ENCODE results near the gene CTSE. TPM values are rescaled to one million over a fixed set of nuclear protein-coding genes. Genes with fewer than 3 reads are reported as not detected.
"Not testable (repeated sequence)": the region's sequence is repeated elsewhere in the genome, so short reads cannot be mapped to it uniquely, and the experiment has no call there.

CTSE gene
- total RNA-seq, 5 donors from 2014 or later (not counting 1 experiment from before 2014, with no cell fraction given), result 0.13 to 0.20 TPM; not detected in 3

DNA sequence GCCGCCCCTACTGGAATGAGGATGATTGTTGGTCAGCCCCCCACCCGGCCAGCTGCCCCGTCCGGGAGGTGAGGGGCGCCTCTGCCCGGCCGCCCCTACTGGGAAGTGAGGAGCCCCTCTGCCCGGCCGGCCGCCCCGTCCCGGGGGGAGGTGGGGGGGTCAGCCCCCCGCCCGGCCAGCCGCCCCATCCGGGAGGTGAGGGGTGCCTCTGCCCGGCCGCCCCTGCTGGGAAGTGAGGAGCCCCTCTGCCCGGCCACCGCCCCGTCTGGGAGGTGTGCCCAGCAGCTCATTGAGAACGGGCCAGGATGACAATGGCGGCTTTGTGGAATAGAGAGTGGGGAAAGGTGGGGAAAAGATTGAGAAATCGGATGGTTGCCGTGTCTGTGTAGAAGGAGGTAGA lies 40.8 kb upstream of the CTSE start:
- H3K27me3 ChIP-seq (replicated peaks in 1 of 2; ENCODE audit: control insufficient read depth in 2 of 2, extremely low read depth in 1 of 2, insufficient read depth in 2 of 2, low read length in 1 of 2); H3K27me3 Mint-ChIP-seq; H3K9me3 Mint-ChIP-seq; H3K36me3 Mint-ChIP-seq; H3K27ac Mint-ChIP-seq; H3K27ac ChIP-seq (ENCODE audit: low read length); H3K4me3 Mint-ChIP-seq; DNase-seq; H3K9me3 ChIP-seq; ATAC-seq (replicated peaks in 1 of 4); H3K36me3 ChIP-seq (ENCODE audit: control insufficient read depth in 2 of 2, extremely low read depth in 1 of 2, insufficient read depth in 1 of 2, low read length in 1 of 2); CTCF ChIA-PET; H3K4me1 ChIP-seq (ENCODE audit: control insufficient read depth in 1 of 2, extremely low read depth in 1 of 2, insufficient read depth in 2 of 2, low read length in 2 of 2); POLR2A ChIA-PET; H3K4me3 ChIP-seq (ENCODE audit: control insufficient read depth in 1 of 2, extremely low read depth in 1 of 2, low read length in 1 of 2): not testable (repeated sequence)
- 99% methylated on average over 11 of the region's 25 CpGs for WGBS (ENCODE audit: insufficient coverage)
- H3K4me1 Mint-ChIP-seq, result peaks cover 4 to 21% (median 17%) of the 10 kb centered on the region in 3 donors

DNA sequence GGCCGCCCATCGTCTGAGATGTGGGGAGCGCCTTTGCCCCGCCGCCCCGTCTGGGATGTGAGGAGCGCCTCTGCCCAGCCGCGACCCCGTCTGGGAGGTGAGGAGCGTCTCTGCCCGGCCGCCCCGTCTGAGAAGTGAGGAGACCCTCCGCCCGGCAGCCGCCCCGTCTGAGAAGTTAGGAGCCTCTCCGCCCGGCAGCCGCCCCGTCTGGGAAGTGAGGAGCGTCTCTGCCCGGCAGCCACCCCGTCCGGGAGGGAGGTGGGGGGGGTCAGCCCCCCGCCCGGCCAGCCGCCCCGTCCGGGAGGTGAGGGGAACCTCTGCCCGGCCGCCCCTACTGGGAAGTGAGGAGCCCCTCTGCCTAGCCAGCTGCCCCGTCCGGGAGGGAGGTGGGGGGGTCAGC lies 40.3 kb upstream of the CTSE start:
- H3K27ac Mint-ChIP-seq; H3K9me3 ChIP-seq; H3K27me3 Mint-ChIP-seq; H3K4me3 ChIP-seq (ENCODE audit: control insufficient read depth in 1 of 2, extremely low read depth in 1 of 2, low read length in 1 of 2); H3K9me3 Mint-ChIP-seq; H3K27ac ChIP-seq (ENCODE audit: low read length); DNase-seq; H3K36me3 ChIP-seq (ENCODE audit: control insufficient read depth in 2 of 2, extremely low read depth in 1 of 2, insufficient read depth in 1 of 2, low read length in 1 of 2); H3K4me3 Mint-ChIP-seq; H3K27me3 ChIP-seq (replicated peaks in 1 of 2; ENCODE audit: control insufficient read depth in 2 of 2, extremely low read depth in 1 of 2, insufficient read depth in 2 of 2, low read length in 1 of 2); H3K4me1 ChIP-seq (ENCODE audit: control insufficient read depth in 1 of 2, extremely low read depth in 1 of 2, insufficient read depth in 2 of 2, low read length in 2 of 2); H3K36me3 Mint-ChIP-seq; ATAC-seq (replicated peaks in 1 of 4); CTCF ChIA-PET; POLR2A ChIA-PET: not testable (repeated sequence)
- 97% methylated on average over 5 of the region's 35 CpGs for WGBS (ENCODE audit: insufficient coverage)
- H3K4me1 Mint-ChIP-seq, result peaks cover 4 to 21% (median 17%) of the 10 kb centered on the region in 3 donors

DNA sequence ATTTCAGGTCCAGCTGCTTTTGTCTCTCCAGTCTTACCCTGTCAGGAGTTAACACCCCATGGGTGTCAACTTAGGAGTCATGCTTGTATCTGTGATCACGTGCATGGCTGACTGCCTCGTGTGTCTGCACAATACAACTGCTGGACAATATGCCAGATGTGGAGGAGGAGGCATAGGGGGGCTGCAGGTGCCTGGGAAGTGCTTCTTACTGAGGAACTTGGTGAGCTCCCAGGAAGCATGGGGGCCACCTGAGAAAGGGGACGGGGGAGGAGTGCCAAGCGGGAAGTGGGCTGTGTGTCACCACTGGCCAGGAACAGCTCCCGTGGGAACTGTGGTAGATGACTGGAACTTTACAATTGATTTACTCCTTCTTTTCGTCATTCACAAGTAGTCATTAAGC lies 38.8 kb upstream of the CTSE start:
- ChIA-PET CTCF (no interaction called here), POLR2A (no interaction called here)
- Histone ChIP-seq H3K36me3 (ENCODE audit: control insufficient read depth in 2 of 2, extremely low read depth in 1 of 2, insufficient read depth in 1 of 2, low read length in 1 of 2) (no peaks in the 10 kb centered on the region), H3K9me3 (no peaks in the 10 kb centered on the region), H3K4me1 (ENCODE audit: control insufficient read depth in 1 of 2, extremely low read depth in 1 of 2, insufficient read depth in 2 of 2, low read length in 2 of 2) (peaks cover 0 to 2% of the 10 kb centered on the region in 2 experiments), H3K4me3 (ENCODE audit: control insufficient read depth in 1 of 2, extremely low read depth in 1 of 2, low read length in 1 of 2) (no peak overlapping the region), H3K27me3 (replicated peaks in 1 of 2; ENCODE audit: control insufficient read depth in 2 of 2, extremely low read depth in 1 of 2, insufficient read depth in 2 of 2, low read length in 1 of 2) (peaks cover 0 to 4% of the 10 kb centered on the region in 2 experiments), H3K27ac (ENCODE audit: low read length) (no peak overlapping the region)
- peaks cover 3 to 12% (median 9%) of the 10 kb centered on the region in 3 donors for H3K4me1 Mint-ChIP-seq
- peaks cover 0 to 3% of the 10 kb centered on the region in 2 donors for H3K27me3 Mint-ChIP-seq
- H3K36me3 Mint-ChIP-seq, result peaks cover 3% of the 10 kb centered on the region
- WGBS (ENCODE audit: insufficient coverage), result 88% methylated on average over 4 of the region's 6 CpGs
- ATAC-seq (replicated peaks in 1 of 4) (no peak), DNase-seq (no peak)
- H3K27ac Mint-ChIP-seq, result no peak overlapping the region
- H3K9me3 Mint-ChIP-seq, result peaks cover 0 to 6% (median 0%) of the 10 kb centered on the region in 3 donors
- no peak overlapping the region for H3K4me3 Mint-ChIP-seq

DNA sequence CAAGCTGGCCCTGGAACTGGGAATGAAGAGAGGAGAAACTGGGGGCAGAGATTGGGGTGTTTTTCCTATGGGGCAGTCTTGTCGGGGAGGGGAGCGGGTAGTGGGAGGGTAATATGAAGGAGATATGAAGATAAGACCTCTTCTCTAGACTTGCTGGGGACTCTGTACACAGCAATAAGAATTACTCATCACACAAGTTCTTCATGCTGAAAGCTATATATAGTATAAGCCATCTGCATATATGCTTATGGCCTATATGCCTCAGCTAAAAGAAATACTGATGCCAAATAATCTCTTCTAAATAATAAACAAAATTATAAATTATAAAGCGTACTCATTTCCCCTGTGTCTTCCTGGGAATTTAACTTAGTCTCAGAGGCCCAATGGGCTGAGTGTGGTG lies 37.1 kb upstream of the CTSE start:
- WGBS (ENCODE audit: insufficient coverage), result no CpG with 5 or more reads among the region's 3 CpGs
- Histone ChIP-seq H3K4me3 (ENCODE audit: control insufficient read depth in 1 of 2, extremely low read depth in 1 of 2, low read length in 1 of 2) (no peak overlapping the region), H3K9me3 (no peaks in the 10 kb centered on the region), H3K36me3 (ENCODE audit: control insufficient read depth in 2 of 2, extremely low read depth in 1 of 2, insufficient read depth in 1 of 2, low read length in 1 of 2) (no peaks in the 10 kb centered on the region), H3K4me1 (ENCODE audit: control insufficient read depth in 1 of 2, extremely low read depth in 1 of 2, insufficient read depth in 2 of 2, low read length in 2 of 2) (no peaks in the 10 kb centered on the region), H3K27ac (ENCODE audit: low read length) (no peak overlapping the region), H3K27me3 (replicated peaks in 1 of 2; ENCODE audit: control insufficient read depth in 2 of 2, extremely low read depth in 1 of 2, insufficient read depth in 2 of 2, low read length in 1 of 2) (peaks cover 0 to 2% of the 10 kb centered on the region in 2 experiments)
- DNase-seq (no peak), ATAC-seq (replicated peaks in 1 of 4) (no peak)
- no peaks in the 10 kb centered on the region for H3K4me1 Mint-ChIP-seq
- H3K27me3 Mint-ChIP-seq, result no peaks in the 10 kb centered on the region
- no peak overlapping the region for H3K4me3 Mint-ChIP-seq
- H3K36me3 Mint-ChIP-seq, result peaks cover 3% of the 10 kb centered on the region
- no peak overlapping the region for H3K27ac Mint-ChIP-seq
- peaks cover 0 to 6% (median 0%) of the 10 kb centered on the region in 3 donors for H3K9me3 Mint-ChIP-seq
- CTCF ChIA-PET, result no interaction called here
- POLR2A ChIA-PET, result no interaction called here

DNA sequence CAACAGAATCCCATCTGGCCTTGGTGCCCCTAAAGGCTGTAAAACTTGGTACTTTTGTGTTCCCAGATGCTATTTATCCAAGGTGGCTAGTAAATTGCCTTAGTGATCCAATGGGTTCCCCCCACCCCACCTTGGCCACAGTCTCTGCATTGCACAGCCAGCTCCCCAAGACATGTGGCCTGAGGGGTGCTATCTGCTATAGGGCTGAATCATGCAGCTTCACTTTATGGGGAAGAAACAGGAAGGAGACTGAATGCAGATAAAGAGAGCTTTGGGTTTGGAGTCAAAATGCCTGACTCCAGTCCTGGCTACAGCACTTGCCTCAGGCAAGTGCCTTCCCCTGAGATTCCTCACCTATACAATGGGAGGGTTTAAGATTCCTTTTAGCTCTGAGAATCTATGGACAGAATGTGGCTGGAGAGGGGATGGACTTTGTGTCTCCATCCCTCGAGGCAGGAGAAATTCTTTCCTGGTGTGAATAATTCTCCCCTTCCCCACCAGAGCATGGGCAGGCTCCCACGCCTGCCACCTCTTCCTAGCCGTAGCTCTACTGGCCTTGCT lies 35.7 kb upstream of the CTSE start:
- ChIA-PET POLR2A (no interaction called here), CTCF (interaction anchor here in 1 of 2 donors (0.5 kb wide), 1 partner anchor 468 kb away, joined by 3 read pairs; no protein-coding TSS in a partner anchor)
- H3K4me1 Mint-ChIP-seq, result no peaks in the 10 kb centered on the region
- WGBS (ENCODE audit: insufficient coverage), result 80% methylated on average over 1 of the region's 3 CpGs
- H3K27me3 Mint-ChIP-seq, result no peaks in the 10 kb centered on the region
- no peaks in the 10 kb centered on the region for H3K9me3 ChIP-seq
- no peak overlapping the region for H3K27ac Mint-ChIP-seq
- ATAC-seq (replicated peaks in 1 of 4), result no peak
- H3K27ac ChIP-seq (ENCODE audit: low read length), result no peak overlapping the region
- H3K27me3 ChIP-seq (replicated peaks in 1 of 2; ENCODE audit: control insufficient read depth in 2 of 2, extremely low read depth in 1 of 2, insufficient read depth in 2 of 2, low read length in 1 of 2), result no peaks in the 10 kb centered on the region
- no peak overlapping the region for H3K4me3 ChIP-seq (ENCODE audit: control insufficient read depth in 1 of 2, extremely low read depth in 1 of 2, low read length in 1 of 2)
- peaks cover 0 to 6% (median 0%) of the 10 kb centered on the region in 3 donors for H3K9me3 Mint-ChIP-seq
- H3K4me3 Mint-ChIP-seq, result no peak overlapping the region
- no peaks in the 10 kb centered on the region for H3K36me3 ChIP-seq (ENCODE audit: control insufficient read depth in 2 of 2, extremely low read depth in 1 of 2, insufficient read depth in 1 of 2, low read length in 1 of 2)
- no peak for DNase-seq
- H3K36me3 Mint-ChIP-seq, result peaks cover 3% of the 10 kb centered on the region
- no peaks in the 10 kb centered on the region for H3K4me1 ChIP-seq (ENCODE audit: control insufficient read depth in 1 of 2, extremely low read depth in 1 of 2, insufficient read depth in 2 of 2, low read length in 2 of 2)

DNA sequence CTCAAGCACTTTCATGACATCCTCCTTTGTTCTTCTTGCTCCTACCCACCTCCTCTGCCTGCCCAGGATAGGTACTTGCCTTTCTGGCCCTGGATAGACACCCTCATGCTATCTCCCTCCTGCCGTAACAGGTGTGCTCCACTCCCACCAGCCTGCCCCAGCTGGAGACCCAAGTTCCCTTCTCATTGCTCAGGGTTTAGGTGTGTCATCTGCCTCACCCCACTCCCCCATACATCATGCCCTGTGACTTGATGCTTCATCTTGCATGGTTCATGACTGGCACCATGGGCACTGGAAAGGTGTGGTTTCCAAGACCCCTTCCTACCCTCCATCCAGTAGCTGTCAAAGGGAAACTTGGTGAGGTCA lies 35.2 kb upstream of the CTSE start:
- no peaks in the 10 kb centered on the region for H3K4me1 ChIP-seq (ENCODE audit: control insufficient read depth in 1 of 2, extremely low read depth in 1 of 2, insufficient read depth in 2 of 2, low read length in 2 of 2)
- Mint-ChIP-seq H3K9me3 (peaks cover 0 to 6% (median 0%) of the 10 kb centered on the region in 3 donors), H3K27ac (no peak overlapping the region), H3K4me3 (no peak overlapping the region), H3K27me3 (no peaks in the 10 kb centered on the region), H3K36me3 (peaks cover 3% of the 10 kb centered on the region), H3K4me1 (no peaks in the 10 kb centered on the region)
- no peak for ATAC-seq (replicated peaks in 1 of 4)
- no peak overlapping the region for H3K27ac ChIP-seq (ENCODE audit: low read length)
- CTCF ChIA-PET, result no interaction called here
- no peak overlapping the region for H3K4me3 ChIP-seq (ENCODE audit: control insufficient read depth in 1 of 2, extremely low read depth in 1 of 2, low read length in 1 of 2)
- 100% methylated on average over 1 of the region's 1 CpG for WGBS (ENCODE audit: insufficient coverage)
- POLR2A ChIA-PET, result no interaction called here
- no peaks in the 10 kb centered on the region for H3K27me3 ChIP-seq (replicated peaks in 1 of 2; ENCODE audit: control insufficient read depth in 2 of 2, extremely low read depth in 1 of 2, insufficient read depth in 2 of 2, low read length in 1 of 2)
- no peaks in the 10 kb centered on the region for H3K9me3 ChIP-seq
- no peak for DNase-seq
- H3K36me3 ChIP-seq (ENCODE audit: control insufficient read depth in 2 of 2, extremely low read depth in 1 of 2, insufficient read depth in 1 of 2, low read length in 1 of 2), result no peaks in the 10 kb centered on the region

All from T-cell (primary cell).